ENCODE measurements around the gene DCLK1. TPM values are rescaled to one million over a fixed set of nuclear protein-coding genes. Genes with fewer than 3 reads are reported as not detected.

DCLK1 gene
- total RNA-seq, 4 donors from 2014 or later, result 20.5 to 40.1 (median 28.7) TPM

DNA sequence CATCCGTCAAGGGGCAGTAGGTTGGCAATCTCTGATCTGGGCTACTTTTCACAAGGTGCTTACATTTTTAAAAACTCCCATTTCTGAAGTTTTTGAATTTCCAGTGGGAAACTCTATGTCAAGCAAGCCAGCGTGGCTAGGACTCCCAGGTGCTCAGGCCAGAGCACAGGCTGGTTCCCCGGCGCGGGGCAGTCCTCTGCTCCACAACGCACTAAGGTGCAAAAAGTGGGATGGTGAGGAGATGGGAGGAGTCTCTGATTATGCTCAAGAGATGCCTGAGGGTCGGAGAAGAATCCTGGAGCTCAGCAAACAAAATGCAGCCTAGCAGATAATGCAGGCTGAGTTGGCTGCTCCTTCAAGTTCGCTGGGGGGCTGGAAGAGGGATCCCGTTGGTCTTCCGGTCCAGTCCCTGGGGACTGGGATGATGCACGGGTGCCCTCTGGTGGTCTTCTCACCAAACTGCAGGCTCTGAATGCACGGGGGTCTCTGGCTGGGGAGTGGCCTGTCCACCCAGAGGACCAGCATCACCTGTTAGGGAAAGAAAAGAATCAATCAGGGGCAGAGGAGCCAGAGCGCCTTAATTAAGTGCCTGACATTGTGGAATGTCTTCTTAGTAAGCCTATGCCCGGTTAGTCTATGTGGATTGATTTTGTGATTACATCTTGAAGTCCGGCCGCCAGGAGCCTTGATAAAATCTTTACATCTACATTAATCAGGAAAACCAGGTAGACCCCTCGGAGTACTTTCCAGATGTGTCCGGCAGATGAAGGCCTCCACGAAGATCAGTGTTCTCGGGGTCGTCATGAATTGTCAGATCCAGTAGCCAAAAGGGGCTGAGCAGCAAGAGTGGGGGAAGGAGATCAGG, 410.3 kb downstream of the DCLK1 start:
- intact Hi-C loops (cut with DNase I), result loop anchor here (2.0 to 10.0 kb wide), 4 partner anchors 64 to 241 kb away; no protein-coding TSS in a partner anchor
- Histone ChIP-seq H3K4me3 (peak overlapping the region; percentile 20 to 32 (median 26)), H3K27ac (replicated peaks in 1 of 4) (peak overlapping the region; percentile 21 to 70 (median 57)), H3K9me3 (no peaks in the 10 kb centered on the region), H3K27me3 (no peaks in the 10 kb centered on the region), H3K4me1 (peaks cover 27 to 61% (median 59%) of the 10 kb centered on the region in 4 donors), H3K36me3 (no peaks in the 10 kb centered on the region)
- no peak for TF ChIP-seq EP300 (IDR thresholded peaks at IDR 0.05)
- TF ChIP-seq, protein P1, sequence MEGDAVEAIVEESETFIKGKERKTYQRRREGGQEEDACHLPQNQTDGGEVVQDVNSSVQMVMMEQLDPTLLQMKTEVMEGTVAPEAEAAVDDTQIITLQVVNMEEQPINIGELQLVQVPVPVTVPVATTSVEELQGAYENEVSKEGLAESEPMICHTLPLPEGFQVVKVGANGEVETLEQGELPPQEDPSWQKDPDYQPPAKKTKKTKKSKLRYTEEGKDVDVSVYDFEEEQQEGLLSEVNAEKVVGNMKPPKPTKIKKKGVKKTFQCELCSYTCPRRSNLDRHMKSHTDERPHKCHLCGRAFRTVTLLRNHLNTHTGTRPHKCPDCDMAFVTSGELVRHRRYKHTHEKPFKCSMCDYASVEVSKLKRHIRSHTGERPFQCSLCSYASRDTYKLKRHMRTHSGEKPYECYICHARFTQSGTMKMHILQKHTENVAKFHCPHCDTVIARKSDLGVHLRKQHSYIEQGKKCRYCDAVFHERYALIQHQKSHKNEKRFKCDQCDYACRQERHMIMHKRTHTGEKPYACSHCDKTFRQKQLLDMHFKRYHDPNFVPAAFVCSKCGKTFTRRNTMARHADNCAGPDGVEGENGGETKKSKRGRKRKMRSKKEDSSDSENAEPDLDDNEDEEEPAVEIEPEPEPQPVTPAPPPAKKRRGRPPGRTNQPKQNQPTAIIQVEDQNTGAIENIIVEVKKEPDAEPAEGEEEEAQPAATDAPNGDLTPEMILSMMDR (IDR thresholded peaks at IDR 0.05), result peak in 2 of 3 experiments; percentile 92 to 93
- no peak for DNase-seq (ENCODE audit: extremely low spot score)
- 49% methylated on average over 20 of the region's 21 CpGs for WGBS

DNA sequence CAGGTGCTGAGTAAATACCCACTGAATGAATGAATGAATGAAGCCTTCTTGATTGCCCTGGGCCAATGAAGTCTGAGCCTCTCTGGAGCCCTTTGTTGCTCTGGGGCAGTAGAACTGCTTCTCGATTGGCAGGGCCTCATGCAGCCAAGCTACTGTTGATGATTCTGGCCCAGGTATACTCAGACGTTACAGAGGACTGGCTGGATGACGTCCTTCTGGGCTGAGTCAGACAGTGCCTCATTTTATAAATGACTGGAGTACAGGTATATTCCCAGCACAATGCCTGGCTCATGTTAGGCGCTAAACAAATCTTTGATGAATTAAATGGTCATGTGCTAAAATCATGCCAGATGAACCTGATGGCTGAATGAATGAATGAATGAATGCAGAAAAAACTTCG, 410.9 kb downstream of the DCLK1 start:
- Histone ChIP-seq H3K36me3 (no peaks in the 10 kb centered on the region), H3K4me1 (peaks cover 25 to 66% (median 63%) of the 10 kb centered on the region in 4 donors), H3K4me3 (no peak overlapping the region), H3K9me3 (no peaks in the 10 kb centered on the region), H3K27me3 (no peaks in the 10 kb centered on the region), H3K27ac (replicated peaks in 1 of 4) (peak overlapping the region in 1 of 4 donors; percentile 55)
- no peak for TF ChIP-seq POLR2AphosphoS5 (IDR thresholded peaks at IDR 0.05)
- intact Hi-C loops (cut with DNase I), result loop anchor here (2.0 to 10.0 kb wide), 4 partner anchors 65 to 242 kb away; no protein-coding TSS in a partner anchor
- WGBS, result 89% methylated on average over 5 of the region's 5 CpGs
- no peak for DNase-seq (ENCODE audit: extremely low spot score)

Other genes starting within 250 kb of the DCLK1 start
- gene SOHLH2, start 83.2 kb upstream of the DCLK1 start, total RNA-seq, result not detected
- gene CCDC169, start 166.4 kb upstream of the DCLK1 start, total RNA-seq, result 1 to 10 TPM in 1 of 4 donors, under 1 TPM in 3; 0.42 to 1.6 (median 0.84) TPM
- gene SPART, start 215.0 kb upstream of the DCLK1 start, total RNA-seq, result 100 to 1,000 TPM in 3 of 4 donors, 10 to 100 TPM in 1; 95.1 to 157 (median 122) TPM

All from esophagus muscularis mucosa (tissue), 4 donors.